NCI-H524 (cell line): ENCODE results near the gene OGT.
"Not testable (repeated sequence)": the region's sequence is repeated elsewhere in the genome, so short reads cannot be mapped to it uniquely, and the experiment has no call there.

Experiments
- DNase-seq, 2 experiments: peaks; one replicate each; lab custom pipeline; 2025; lab: John Stamatoyannopoulos, UW

Gene OGT

DNA sequence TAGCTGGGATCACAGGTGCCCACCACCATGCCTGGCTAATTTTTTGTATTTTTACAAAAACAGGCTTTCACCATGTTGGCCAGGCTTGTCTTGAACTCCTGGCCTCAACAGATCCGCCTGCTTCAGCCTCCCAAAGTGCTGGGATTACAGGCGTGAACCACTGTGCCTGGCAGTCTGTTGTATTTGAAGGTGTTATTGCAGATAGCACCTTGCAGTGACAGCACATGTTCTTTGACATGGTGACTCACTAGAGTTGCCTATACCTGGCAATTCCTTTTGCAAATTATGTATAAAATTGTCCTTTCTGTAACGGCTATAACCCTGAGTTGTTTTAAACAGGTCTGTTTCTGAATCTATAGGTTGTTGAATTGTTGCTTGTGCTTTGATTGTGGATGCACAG, 7.9 kb downstream of the OGT start:
- DNase-seq: no peak

GRCh38 chrX:71541210-71542022, 8.5 kb downstream of the OGT start:
- peak in 1 of 2 experiments; percentile 19 for DNase-seq

- no peak for DNase-seq
These were observed 9.5 kb downstream of the OGT start for GRCh38 chrX:71542411-71542810.

GRCh38 chrX:71542825-71543224, 9.9 kb downstream of the OGT start:
- no peak for DNase-seq

- peak in 1 of 2 experiments; percentile 62 for DNase-seq
These were observed 10.4 kb downstream of the OGT start for GRCh38 chrX:71543316-71543715.

DNA sequence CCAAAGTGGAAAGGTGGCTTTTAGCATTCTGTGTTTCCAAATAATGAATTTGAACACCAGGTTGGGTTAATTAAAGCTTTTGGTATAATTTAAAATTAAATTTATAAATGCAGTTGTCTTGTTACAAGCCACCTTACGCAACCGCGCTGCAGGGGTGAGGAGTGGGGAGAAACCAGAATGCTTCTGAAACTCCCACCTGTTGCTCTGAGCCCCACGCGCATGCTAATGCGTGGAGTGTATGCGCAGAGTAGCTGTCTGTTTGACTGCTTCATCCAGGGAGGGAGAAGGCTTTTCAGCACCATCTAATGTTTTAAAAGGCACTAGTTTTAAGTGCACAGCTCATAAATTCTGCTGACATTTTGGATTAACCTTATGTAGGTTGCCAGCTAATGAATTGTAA, 12.5 kb downstream of the OGT start:
- DNase-seq: no peak

DNA sequence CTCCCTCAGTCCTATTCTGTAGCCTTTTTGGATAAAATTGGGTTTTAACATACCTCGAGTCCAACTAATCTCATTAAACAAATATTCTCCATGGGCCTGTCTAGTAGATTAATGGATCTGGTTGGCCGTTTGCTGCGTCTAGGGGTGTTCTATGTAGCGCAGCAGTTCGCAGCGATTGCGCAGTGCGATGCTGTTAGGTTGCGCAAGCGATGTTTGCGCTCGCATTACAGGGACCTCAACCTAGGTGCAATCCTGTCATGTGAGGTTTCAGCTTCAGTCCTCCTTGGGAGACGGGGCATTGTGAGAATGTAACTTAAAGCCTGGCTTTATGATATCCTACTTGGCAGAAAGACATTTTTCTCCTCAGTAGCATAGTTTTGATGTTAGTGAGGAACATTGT, 14.0 kb downstream of the OGT start:
- no peak for DNase-seq

GRCh38 chrX:71547339-71547738, 14.4 kb downstream of the OGT start:
- DNase-seq: no peak

- no peak for DNase-seq
These were observed 17.1 kb downstream of the OGT start for GRCh38 chrX:71549986-71550385.

DNA sequence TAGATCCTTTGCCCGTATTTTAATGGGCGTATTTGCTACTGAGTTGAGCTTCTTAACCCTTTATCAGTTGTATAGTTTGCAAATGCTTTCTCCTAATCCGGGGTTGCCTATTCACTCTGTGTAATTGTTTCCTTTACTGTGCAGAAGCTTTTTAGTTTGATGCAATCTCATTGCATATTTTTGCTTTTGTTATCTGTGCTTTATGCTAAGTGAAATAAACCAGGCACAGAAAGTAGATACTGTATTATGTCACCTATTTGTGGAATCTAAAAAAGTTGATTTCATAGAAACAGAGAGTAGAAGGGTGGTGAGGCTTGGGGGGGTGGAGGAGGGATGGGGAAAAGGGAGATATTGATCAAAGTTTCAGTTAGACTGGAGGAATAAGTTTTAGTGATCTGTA, 17.7 kb downstream of the OGT start:
- no peak for DNase-seq

- no peak for DNase-seq
These were observed 23.1 kb downstream of the OGT start for GRCh38 chrX:71556036-71556435.

DNA sequence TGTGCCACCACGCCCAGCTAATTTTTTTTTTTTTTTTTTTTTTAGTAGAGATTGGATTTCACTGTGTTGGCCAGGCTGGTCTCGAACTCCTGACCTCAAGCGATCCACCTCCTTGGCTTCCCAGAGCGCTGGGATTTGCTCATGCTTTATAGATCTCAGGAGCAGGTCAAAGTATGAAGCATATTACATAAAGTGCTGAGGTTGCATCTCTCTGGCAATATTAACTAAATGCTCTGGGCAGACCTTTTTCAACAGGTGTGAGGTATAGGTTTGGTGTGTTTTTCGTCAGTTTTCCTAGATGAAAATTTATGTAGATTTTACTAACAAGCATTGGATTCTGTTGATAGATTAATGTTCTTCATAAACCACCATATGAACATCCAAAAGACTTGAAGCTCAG, 26.0 kb downstream of the OGT start:
- DNase-seq: no peak

DNA sequence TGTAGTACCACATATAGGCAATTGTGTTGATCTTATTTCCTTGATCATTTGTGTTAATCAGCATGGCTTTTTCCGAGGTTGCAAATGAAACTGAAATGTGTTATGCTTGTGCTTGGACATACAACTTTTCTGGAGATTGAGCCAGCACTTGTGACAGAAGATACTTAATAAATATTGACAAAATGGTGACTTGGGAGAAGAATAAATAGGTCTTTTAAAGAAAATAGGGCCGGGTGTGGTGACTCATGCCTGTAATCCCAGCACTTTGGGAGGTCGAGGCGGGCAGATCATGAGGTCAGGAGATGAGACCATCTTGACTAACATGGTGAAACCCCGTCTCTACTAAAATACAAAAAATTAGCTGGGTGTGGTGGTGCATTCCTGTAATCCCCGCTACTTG, 26.9 kb downstream of the OGT start:
- not testable (repeated sequence) for DNase-seq

- DNase-seq: no peak
These were observed 31.0 kb downstream of the OGT start for GRCh38 chrX:71563921-71564320.

DNA sequence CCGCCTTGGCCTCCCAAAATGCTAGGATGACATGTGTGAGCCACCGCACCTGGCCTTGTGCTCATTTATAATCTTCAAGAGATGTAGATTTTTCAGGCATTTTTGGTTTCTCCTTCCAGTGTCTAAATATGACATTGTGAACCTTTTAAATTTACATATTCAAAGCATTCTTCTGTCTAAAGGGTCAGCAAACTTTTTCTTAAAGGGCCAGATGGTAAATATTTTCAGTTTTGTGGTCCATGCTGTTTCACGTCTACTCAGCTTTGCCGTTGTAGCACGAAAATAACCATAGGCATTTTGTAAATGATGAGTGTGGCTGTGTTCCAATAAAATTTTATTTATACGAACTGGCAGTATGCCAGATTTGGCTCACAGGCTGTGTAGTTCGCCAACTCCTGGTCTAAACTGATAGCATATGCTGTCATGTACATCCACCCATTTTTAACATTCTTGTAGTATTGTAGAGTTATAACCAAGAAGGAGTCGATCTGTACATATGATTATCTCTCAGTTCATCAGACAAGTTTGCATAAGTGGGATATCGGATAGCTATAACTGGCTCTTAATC, 32.7 kb downstream of the OGT start:
- no peak for DNase-seq

DNA sequence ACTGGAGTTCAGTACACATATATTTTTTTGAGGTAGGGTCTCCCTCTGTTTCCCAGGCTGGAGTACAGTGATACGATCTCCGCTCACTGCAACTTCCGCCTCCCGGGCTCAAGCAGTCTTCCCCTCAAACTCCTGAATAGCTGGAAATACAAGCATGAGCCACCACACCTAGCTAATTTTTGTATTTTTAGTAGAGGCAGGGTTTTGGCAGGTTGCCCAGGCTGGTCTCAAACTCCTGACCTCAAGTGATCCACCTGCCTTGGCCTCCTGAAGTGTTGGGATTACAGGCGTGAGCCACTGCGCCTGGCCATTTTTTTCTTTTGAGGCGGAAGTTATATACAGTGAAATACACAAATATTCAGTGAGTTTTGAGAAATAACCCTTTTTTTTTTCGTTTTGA, 38.5 kb downstream of the OGT start:
- DNase-seq: not testable (repeated sequence)

DNA sequence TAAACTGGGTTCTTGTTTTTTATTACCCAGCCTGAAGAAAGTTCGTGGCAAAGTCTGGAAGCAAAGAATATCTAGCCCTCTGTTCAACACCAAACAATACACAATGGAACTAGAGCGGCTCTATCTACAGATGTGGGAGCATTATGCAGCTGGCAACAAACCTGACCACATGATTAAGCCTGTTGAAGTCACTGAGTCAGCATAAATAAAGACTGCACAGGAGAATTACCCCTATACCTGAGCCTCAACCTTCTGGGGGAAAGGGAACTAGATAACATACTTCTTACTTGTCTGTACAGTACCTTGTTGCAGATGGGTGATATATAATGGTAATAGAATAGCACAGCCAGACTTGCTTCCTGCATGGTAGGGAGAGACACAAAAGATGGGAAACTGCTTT, 40.7 kb downstream of the OGT start:
- DNase-seq: no peak

GRCh38 chrX:71577682-71578081, 44.8 kb downstream of the OGT start:
- DNase-seq: no peak

DNA sequence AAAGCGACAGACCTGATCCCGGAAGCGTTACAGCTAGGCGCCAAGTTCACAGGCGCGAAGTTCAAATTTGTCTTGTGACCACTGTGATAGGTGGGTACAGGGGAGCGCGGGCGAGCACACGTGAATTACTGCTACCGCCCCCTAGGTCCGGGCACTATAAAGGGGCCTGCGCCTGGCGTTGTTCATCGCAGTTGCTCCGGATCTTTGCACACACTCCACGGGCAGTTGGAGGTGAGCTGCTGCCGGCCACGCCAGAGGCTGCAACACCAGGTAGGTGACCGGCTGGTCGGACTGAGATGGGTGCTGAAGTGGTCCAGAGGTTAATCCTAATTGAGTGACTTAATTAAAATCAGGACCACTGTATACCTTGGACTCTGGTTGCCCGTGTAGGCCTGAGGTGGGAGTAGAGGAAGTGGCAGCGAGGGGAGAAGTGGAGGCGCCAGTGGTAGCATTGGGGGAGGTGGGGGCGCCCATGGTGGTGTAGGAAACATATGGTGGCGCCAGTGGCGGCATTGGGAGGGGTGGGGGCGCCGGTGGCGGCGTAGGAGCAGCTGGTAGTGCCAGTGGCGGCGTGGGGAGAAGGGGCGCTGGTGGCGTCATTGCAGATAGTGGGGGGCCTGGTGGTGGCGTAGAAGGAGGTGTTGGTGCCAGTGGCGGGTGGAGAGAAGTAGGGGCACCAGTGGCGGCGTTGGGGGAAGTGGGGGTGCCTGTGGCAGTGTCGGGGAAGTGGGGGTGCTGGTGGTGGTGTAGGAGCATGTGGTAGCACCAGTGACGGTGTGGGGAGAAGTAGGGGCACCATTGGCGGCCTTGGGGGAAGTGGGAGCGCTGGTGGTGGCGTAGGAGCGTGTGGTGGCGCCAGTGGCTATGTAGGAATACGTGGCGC, 45.6 kb downstream of the OGT start, which contains the start of gene GCNA:
Gene GCNA, plus strand, starts transcription at position 185 of the 883 bp plus-strand sequence. CDS start 2,385 bp downstream, outside the sequence.
- no peak for DNase-seq

- no peak for DNase-seq
These were observed 46.5 kb downstream of the OGT start for GRCh38 chrX:71579136-71579989.

DNA sequence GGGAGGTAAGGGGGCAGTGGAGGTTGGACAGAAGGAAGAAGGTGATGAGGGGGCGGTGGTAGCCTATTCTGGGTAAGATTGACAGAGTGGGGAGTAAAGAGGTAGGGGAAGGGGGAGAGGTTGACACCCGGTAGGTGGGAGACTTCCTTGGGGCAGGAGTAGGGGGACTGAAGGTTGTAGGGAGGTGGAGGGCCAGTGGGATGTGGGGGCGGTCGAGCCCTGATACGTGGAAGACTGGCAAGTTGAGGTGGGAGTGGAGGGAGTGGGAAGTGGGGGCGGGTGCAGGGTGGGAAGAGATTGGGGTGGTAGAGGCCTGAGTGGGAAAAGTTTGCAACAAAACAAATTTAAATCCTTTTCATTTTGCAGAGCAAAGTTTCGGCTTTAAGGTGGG, 47.1 kb downstream of the OGT start:
- DNase-seq: no peak

DNA sequence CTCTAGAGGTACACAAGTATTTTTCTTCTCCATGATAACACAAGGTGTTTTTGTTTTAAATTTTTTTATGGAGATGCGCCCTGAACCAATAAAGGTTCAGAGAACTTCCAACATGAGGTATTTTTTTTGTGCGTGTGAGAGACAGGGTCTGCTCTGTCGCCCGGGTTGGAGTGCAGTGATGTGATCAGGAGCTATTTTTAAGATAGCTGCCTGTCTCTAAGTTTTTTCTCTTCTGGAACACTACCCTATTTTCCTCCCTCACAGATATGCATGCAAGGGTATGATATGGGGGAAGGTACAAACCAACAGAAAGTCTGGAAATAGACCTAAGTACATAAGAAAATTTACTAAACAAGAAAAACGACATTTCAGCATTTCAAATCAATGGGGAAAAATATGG, 48.3 kb downstream of the OGT start:
- no peak for DNase-seq
